NCI-H226 (cell line): ENCODE data around the gene JMY.

Experiments
- DNase-seq: peaks from one replicate; pipeline ENCODE4 v3.0.0-alpha.2; 2015

JMY gene, protein sequence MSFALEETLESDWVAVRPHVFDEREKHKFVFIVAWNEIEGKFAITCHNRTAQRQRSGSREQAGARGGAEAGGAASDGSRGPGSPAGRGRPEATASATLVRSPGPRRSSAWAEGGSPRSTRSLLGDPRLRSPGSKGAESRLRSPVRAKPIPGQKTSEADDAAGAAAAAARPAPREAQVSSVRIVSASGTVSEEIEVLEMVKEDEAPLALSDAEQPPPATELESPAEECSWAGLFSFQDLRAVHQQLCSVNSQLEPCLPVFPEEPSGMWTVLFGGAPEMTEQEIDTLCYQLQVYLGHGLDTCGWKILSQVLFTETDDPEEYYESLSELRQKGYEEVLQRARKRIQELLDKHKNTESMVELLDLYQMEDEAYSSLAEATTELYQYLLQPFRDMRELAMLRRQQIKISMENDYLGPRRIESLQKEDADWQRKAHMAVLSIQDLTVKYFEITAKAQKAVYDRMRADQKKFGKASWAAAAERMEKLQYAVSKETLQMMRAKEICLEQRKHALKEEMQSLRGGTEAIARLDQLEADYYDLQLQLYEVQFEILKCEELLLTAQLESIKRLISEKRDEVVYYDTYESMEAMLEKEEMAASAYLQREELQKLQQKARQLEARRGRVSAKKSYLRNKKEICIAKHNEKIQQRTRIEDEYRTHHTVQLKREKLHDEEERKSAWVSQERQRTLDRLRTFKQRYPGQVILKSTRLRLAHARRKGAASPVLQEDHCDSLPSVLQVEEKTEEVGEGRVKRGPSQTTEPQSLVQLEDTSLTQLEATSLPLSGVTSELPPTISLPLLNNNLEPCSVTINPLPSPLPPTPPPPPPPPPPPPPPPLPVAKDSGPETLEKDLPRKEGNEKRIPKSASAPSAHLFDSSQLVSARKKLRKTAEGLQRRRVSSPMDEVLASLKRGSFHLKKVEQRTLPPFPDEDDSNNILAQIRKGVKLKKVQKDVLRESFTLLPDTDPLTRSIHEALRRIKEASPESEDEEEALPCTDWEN

DNA sequence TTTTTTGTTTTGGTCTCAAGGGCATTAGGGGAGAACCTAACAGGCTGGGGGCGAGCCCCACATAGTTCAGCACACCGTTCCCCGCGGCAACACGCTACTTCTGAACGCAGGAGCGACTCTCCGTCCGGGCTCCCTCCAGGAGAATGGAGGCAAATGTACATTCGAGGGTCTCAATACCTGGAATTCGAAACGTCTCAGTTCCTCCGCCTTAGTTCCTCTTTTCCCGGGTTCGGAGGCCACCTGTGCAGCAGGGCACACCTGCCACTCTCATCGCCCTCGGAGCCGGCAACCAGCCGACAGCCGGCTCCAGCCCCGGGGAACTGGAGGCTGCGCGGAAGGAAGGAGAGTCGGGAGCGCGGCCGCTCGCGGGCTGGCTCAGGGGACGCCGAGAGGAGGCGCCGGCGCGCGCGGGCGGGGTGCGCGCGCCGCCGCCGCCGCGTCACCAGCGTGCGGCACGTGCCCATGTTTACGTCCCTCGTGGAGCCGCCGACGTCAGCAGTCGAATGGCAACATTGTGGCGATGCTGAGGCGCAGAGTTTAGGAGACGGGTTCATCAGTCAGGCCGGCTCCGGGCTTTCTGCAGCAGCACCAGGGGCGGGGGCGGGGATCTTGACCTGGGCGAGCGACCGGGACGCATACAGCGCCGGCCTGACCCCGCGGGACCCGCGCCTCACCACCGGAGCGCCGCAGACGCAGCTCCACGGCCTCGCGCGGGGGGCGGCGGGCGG, at the start of gene JMY:
Gene JMY, plus strand, starts transcription at position 498 of the 728 bp plus-strand sequence. CDS start 520 bp downstream, outside the sequence.
- DNase-seq, result peak; percentile 60

DNA sequence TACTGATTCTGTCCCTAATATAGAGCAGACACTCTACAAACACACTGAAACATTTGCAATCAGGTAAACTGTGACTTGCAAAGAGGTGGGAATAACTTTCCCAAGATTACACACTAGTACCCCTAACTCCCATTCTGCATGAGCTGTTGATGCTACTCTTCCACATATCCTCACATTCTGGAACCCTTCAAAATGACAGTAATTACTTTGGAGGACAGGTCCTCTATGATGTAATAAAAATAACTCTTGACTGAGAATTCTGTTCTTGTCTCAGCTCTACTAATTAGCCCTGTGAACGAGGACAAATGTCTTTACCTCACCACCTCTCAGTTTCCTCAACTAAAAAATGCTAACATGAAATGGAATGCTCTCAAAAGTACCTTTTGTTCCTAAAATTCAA, 49.5 kb upstream of the JMY start:
- DNase-seq, result no peak

DNA sequence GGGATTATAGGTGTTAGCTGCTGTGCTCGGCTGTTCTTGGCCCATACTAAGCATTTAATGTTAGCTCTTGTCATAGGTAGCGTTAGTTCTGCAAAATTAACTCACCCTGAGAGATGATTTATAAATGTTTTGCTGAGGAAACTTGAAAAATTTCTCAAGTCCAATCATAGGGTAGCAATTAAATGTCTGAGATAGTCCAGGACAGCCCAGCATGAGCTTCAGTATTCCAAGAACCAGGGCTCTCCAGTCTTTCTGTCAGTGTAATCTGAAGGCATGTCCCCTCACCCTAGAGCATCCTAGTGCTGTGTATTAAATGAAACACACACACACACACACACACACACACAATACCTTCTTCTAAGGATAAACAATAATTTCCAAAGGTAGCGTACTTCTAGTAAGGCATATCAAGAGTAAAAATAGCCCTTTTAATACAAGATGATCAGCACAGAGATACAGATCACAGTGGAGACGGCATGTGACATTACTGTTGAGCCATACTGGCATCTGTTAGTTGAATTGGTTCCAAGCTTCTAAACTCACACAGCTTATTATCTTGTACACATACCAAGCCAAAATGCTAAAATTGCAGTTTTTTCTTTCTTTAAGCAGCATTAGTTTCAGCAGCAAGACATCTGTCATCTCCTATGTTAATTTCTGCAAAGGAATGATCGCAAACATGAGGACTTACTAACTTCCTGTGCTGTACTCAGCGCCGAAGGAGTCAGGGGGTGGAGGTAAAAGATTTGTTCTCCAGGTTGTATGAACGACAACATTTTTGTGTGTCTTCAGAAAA, 46.3 kb upstream of the JMY start:
- no peak for DNase-seq

DNA sequence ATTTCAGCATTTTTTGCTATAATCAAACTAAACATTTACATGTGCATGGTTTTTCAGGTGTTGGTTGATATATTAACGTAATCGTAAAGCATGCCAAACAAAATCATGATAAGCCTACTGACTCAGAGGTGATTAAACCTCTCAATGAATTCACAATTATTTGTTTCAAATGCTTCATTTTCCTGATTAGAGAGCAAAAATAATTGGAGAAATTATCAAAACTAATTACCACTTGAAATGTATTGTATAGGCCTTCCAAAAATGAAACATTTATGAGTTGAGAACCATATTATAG, 45.7 kb upstream of the JMY start:
- no peak for DNase-seq

DNA sequence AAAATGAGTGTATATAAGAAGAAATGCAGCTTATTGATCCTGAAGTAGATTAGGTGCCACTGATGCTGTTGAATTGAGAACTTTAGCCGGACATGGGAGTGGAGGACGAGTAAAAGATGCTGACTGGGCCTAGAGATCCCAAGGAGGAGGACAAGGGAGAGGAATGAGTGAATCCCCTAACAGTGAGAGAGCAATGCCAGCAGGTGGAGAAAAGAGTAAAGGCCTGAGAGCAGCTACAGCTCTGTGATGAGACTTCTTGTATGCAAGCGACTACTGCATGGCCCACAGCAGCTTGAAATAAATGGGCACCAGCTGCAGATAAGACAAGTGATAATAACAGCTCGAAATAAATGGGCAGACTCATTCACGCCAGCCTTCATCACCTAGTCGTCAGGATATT, 44.5 kb upstream of the JMY start:
- DNase-seq, result no peak

GRCh38 chr5:79193643-79194042, 42.3 kb upstream of the JMY start:
- DNase-seq, result no peak

GRCh38 chr5:79200573-79201183, 35.3 kb upstream of the JMY start:
- DNase-seq, result no peak

DNA sequence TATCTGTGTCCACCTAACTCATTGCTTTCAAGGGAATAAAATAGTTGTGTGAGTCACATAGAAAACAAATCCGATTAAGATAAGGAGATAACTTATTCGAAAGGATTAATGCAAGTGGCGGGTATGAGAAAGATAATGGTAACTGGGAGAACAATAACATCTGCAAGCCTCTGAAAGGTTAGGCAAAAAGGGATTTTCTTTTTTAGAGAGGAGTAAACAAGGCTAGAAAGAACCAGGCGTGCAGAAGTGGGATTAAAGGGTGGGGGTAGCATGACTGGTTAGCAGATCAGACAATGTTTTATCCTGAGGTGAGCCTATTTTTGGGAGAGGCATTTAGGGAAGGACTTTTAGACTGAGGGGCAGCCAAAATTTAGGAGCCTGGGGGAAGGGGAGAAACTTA, 34.7 kb upstream of the JMY start:
- peak; percentile 16 for DNase-seq

GRCh38 chr5:79202076-79202475, 33.9 kb upstream of the JMY start:
- peak; percentile 51 for DNase-seq

DNA sequence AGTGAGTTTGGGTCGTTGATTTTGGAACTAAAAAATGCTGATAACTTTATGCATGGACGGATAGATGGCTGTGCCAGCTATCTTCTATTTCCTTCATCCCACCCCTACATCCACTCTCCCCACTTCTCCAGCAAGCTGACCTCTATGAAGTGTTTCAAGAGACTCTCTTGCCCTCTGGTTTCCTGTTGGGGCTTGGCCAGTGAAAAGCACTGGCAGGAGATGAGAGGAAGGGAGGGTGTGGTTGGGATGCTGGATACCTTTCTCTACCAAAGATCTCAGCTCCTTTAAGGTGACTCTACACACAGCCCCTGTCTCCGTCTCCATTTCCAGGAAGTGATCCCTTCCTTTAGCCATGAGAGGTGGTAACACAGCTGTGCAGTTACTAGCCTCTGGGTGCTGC, 30.0 kb upstream of the JMY start:
- DNase-seq, result no peak

DNA sequence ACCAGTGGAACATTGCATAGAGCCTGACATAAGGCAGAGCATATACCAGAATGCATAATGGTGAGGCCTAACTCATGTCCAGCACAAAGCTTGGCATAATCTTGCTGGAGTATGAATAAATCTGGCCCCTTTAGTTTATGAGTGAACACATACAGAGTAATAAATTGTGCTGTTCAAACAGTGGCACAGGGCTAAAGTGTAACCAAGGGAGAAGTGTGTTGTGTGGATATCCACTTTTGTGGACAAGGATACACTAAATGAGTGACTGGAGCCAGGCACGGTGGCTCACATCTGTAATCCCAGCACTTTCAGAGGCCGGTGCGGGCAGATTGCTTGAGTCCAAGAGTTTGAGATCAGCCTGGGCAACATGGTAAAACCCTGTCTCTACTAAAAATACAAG, 29.4 kb upstream of the JMY start:
- DNase-seq, result no peak

DNA sequence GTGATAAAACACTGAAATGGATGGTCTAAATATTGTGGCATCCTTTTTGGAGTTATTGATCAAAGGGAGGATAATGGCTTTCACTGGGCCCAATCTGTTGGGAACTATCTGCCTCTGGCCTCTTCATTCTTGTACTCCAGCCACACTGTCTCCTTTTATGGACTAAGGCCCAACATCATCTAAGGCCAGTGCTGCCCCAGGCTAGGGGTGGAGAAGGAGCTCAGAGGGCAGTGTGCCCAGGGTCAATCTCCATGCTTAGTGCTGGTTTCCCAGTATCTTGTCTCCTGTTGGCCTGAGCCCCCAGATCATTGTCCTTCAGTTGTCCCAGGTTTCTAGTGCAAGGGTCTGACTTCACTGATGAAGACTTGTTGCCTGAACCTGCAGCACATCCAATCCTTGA, 26.4 kb upstream of the JMY start:
- no peak for DNase-seq

GRCh38 chr5:79224286-79224984, 11.5 kb upstream of the JMY start:
- no peak for DNase-seq

- DNase-seq, result no peak
These were observed 10.9 kb upstream of the JMY start for GRCh38 chr5:79225026-79225425.

GRCh38 chr5:79225441-79225840, 10.5 kb upstream of the JMY start:
- no peak for DNase-seq

DNA sequence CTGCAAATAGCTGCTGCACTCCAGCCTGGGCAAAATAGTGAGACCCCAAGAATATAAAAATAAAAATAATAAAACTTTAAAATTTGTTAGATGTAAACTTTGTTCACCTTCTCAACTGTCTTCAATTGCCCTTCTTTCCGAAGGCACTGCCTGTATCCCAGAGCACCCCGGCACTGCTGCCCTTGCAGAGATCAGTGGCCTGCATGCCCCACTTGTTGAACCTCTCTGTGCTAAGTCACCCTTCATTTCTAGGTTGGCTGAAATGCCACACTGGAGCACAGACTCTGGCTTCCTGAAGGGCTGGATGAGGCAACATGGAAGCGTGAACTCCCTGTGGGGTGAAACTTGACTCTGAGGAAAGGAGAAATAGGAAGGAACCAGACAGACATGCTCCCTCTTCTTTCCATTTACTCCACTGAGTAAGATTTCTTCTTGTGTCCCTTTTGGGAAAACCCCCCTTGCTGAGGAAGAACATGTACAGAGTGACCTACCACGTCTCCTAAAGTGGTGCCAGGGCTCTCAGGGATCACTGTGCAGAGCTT, 8.4 kb upstream of the JMY start:
- DNase-seq, result no peak

DNA sequence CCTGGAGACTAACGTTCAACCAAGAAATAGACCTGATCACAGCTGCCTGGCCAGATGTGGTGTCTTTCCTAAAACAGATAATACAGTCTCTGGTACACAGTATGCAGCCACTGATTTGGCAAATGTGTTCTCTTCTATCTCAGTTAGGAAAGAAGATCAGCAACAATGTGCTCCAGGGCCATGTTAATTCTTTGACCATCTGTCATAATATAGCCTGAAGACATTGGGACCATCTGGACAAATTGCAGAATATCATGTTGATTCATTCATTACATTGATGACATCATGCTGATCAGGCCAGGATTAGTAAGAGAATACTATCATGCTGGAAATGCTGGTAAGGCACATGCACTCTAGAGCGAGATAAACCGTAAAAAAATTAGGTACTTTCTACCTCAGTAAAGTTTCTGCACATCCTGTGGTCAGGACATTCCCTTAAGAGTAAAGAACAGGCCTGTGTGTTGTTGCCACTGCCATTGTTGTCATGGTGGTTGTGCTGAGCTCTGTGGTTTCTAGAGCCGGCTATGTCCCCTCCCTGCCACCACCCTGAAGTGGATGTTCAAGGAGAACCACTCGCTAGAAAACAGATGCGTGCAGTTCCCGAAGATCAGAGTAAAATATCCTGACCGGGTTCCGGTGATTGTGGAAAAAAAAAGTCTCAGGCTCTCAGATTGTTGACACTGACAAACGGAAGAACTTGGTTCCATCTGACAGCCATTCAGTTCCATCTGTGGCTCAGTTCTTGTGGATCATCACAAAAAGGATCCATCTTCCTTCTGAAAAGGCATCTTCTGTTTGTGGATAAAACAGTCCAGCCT, 6.4 kb upstream of the JMY start:
- DNase-seq, result no peak

DNA sequence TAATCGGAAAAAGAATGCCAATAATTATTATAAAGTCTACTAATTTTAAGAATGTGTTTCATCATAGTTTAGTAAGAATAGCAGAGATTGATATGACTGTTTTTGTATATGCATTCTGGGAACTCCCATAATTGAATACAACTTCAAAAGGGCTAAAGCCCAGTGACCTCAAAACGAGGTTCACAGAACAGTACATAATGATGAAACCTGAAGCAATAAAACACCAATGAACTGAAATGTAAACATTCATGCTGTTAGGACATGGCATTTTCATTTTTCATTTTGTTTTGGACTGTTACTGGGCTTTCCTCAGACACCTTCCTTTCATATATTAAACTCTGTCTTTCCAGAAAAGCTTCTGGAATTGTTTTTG, 684 bp upstream of the JMY start:
- no peak for DNase-seq

DNA sequence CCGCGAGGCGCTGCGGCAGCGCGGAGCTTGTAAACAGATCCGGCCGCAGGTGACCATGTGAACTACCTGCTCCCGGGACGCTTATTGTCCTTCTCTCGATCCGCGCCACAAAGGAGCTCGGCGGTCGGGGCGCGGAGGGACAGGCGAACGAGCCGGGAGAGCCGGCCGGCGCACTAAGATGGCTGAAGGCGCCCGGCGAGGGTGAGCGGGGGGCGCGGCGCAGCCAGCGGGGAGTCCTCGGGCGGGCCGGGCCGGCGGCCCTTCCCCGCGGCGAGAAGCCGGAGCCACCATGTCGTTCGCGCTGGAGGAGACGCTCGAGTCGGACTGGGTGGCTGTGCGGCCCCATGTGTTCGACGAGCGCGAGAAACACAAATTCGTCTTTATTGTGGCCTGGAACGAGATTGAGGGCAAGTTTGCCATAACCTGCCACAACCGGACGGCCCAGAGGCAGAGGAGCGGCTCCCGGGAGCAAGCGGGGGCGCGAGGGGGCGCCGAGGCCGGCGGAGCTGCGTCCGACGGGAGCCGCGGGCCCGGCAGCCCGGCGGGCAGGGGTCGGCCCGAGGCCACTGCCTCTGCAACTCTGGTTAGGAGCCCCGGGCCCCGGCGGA, 535 bp downstream of the JMY start:
- DNase-seq, result no peak
